K562 (cell line): ENCODE measurements around the gene ETFBKMT. TPM values are rescaled to one million over a fixed set of nuclear protein-coding genes. Genes with fewer than 3 reads are reported as not detected.
A peak's percentile ranks its signal among the peaks of the same experiment; 100 is the strongest.

ENCODE experiments used
- BRF1 ChIP-seq: IDR thresholded peaks from 3 replicates; pipeline ENCODE4 v1.6.1; 2011; ENCODE audit warnings: borderline replicate concordance, mild to moderate bottlenecking; ENCODE audit not compliant: insufficient read length; ENCODE audit errors: extremely low read depth
- EP300 ChIP-seq: IDR thresholded peaks from 2 replicates; pipeline ENCODE4 v1.6.1; 2012; ENCODE audit warnings: low read length, improper control_type of control experiment
- HCFC1 ChIP-seq: IDR thresholded peaks from 2 replicates; pipeline ENCODE4 v1.6.1; 2012; ENCODE audit warnings: low read depth, low read length, improper control_type of control experiment
- ILF3 ChIP-seq: fragments of 450-650 bp; IDR thresholded peaks from 2 replicates; pipeline ENCODE4 v1.6.1; 2018; ENCODE audit warnings: antibody characterized with exemption, mild to moderate bottlenecking, moderate library complexity, borderline replicate concordance
- MGA ChIP-seq: fragments of 450-650 bp; IDR thresholded peaks from 2 replicates; pipeline ENCODE4 v1.6.1; 2016; ENCODE audit warnings: mild to moderate bottlenecking, moderate library complexity
- PHB ChIP-seq: fragments of 250-450 bp; sonication (Bioruptor Pico); IDR thresholded peaks from 2 replicates; pipeline ENCODE4 v1.5.0; 2021
- PML ChIP-seq: IDR thresholded peaks from 2 replicates; pipeline ENCODE4 v1.6.1; 2012; ENCODE audit warnings: low read length, inconsistent platforms
- RBM25 ChIP-seq: fragments of 200-400 bp; formaldehyde crosslinking; IDR thresholded peaks from 2 replicates; pipeline ENCODE4 v1.6.1; 2018; ENCODE audit warnings: low read length, low read depth, moderate library complexity; ENCODE audit not compliant: severe bottlenecking
- RNF2 ChIP-seq: sonication (generic); IDR thresholded peaks from 2 replicates; pipeline ENCODE4 v1.6.1; 2016
- ZBTB7A ChIP-seq: IDR thresholded peaks from 2 replicates; pipeline ENCODE4 v1.6.1; 2011; ENCODE audit warnings: low read depth, mild to moderate bottlenecking, low read length, moderate library complexity, borderline replicate concordance; ENCODE audit not compliant: control insufficient read depth
- ZNF175 ChIP-seq: fragments of 200-800 bp; sonication (Bioruptor generic); IDR thresholded peaks from 2 replicates; pipeline ENCODE4 v1.6.1; 2016; ENCODE audit warnings: low read depth, mild to moderate bottlenecking, missing genetic modification characterization, missing compliant biosample characterization
- ZNF224 ChIP-seq: sonication (generic); formaldehyde crosslinking; IDR thresholded peaks from 2 replicates; pipeline ENCODE4 v1.8.0; 2022; ENCODE audit warnings: mild to moderate bottlenecking, missing genetic modification reagents
- ZNF232 ChIP-seq: sonication (generic); formaldehyde crosslinking; IDR thresholded peaks from 2 replicates; pipeline ENCODE4 v1.8.0; 2022; ENCODE audit warnings: mild to moderate bottlenecking, missing genetic modification reagents
- ZNF696 ChIP-seq: fragments of 250-450 bp; sonication (Bioruptor Pico); conservative IDR thresholded peaks from 2 replicates; pipeline ENCODE4 v1.4.0; 2020; ENCODE audit warnings: mild to moderate bottlenecking, moderate library complexity
- polyA plus RNA-seq, 8 experiments: library from polyadenylated mRNA; depleted of rRNA in 4 of 8; stranded (reverse) in 5 of 8; unstranded in 3 of 8; fragments of >200 nt; fragmentation: Nextera tagmentation in 2 of 8; fragmentation: Illumina TruSeq in 1 of 8; extraction: Ambion mirVana in 2 of 8; extraction: Trizol in 1 of 8; gene quantifications; 2 replicates each; pipeline versions ENCODE4 v1.2.1 to v1.2.3, GENCODE V29; 2011 to 2014; ENCODE audit warnings: inconsistent platforms in 1 of 8, missing spikeins in 1 of 8
- total RNA-seq, 7 experiments: library from RNA; depleted of rRNA in 6 of 7; stranded (reverse); fragments of >200 nt in 6 of 7; fragmentation: Illumina TruSeq in 2 of 7; extraction: Trizol in 2 of 7; gene quantifications; 2 replicates each; pipeline versions ENCODE4 v1.2.1 to v1.2.3, GENCODE V29; 2011 to 2021; ENCODE audit warnings: low replicate concordance in 1 of 7
- TF ChIP-seq, protein P1 (sequence below): fragments of 450-650 bp; formaldehyde crosslinking; IDR thresholded peaks from 2 replicates; pipeline ENCODE4 v1.4.0; 2022; ENCODE audit warnings: mild to moderate bottlenecking, moderate library complexity
- TF ChIP-seq, protein P2 (sequence below): sonication (generic); formaldehyde crosslinking; IDR thresholded peaks from 2 replicates; pipeline ENCODE4 v1.8.1; 2022; ENCODE audit warnings: missing genetic modification reagents

The ETFBKMT gene
- total and polyA plus RNA-seq, 9 of the 15 experiments (the other 6 are each of a cell fraction or from before 2014, with no cell fraction given) = 0.18 to 1.7 (median 0.96) TPM

DNA sequence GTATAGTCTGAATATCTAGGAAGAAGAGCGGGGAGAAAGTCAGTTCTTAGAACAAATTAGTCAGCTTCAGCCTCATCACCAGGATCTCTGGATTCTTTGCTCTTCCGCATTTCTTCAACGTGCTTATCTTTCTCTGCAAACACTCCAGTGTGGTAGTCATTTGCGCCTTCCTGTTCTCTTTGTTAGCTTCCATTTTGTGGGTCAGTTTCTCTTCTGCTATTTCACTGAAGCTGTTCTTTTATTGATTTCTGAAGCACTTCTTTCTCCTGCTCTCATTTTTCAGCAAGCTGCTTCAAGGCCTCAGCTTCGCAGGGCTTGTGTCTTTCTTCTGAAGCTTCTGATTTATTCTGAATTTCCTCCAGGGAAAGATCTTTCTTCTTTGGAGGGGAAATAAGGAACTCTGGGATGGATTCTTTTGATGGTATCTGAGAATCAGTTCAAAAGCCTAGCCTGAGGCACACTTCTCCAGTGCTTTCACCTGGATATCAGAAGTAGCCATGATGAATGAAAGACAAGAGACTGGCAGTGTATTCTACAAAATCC is 55.9 kb downstream of the ETFBKMT start (continued):
- TF ChIP-seq PML (peak; percentile 86), ILF3 (no peak), BRF1 (no peak), RNF2 (peak; percentile 91), MGA (peak; percentile 63; the same call in 1 of the 2 replicates), ZBTB7A (no peak), EP300 (peak; percentile 93), ZNF696 (no peak), ZNF175 (CRISPR knock-in tag) (no peak; the same call in 1 of the 2 replicates), ZNF224 (CRISPR knock-in tag) (no peak), RBM25 (no peak), ZNF232 (CRISPR knock-in tag) (no peak), HCFC1 (no peak), PHB (CRISPR knock-in tag) (no peak)
- TF ChIP-seq, protein P1, sequence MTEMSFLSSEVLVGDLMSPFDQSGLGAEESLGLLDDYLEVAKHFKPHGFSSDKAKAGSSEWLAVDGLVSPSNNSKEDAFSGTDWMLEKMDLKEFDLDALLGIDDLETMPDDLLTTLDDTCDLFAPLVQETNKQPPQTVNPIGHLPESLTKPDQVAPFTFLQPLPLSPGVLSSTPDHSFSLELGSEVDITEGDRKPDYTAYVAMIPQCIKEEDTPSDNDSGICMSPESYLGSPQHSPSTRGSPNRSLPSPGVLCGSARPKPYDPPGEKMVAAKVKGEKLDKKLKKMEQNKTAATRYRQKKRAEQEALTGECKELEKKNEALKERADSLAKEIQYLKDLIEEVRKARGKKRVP (CRISPR knock-in tag) = no peak
- TF ChIP-seq, protein P2, sequence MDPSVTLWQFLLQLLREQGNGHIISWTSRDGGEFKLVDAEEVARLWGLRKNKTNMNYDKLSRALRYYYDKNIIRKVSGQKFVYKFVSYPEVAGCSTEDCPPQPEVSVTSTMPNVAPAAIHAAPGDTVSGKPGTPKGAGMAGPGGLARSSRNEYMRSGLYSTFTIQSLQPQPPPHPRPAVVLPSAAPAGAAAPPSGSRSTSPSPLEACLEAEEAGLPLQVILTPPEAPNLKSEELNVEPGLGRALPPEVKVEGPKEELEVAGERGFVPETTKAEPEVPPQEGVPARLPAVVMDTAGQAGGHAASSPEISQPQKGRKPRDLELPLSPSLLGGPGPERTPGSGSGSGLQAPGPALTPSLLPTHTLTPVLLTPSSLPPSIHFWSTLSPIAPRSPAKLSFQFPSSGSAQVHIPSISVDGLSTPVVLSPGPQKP (CRISPR knock-in tag) = no peak
